DMS 273 treated with DMSO at 0.1 percent for 48 hours (cell line): ENCODE data around the gene STON2.
"Not testable (repeated sequence)": the region's sequence is repeated elsewhere in the genome, so short reads cannot be mapped to it uniquely, and the experiment has no call there.

Source experiments
- DNase-seq: peaks from one replicate; lab custom pipeline; 2025; lab: John Stamatoyannopoulos, UW

Gene STON2

GRCh38 chr14:81400202-81400678 lies at the start of gene STON2:
TSS of gene STON2 (minus strand) at chr14:81400324. CDS start at chr14:81398382, 1,942 bp downstream.
- peak; percentile 41 for DNase-seq

DNA sequence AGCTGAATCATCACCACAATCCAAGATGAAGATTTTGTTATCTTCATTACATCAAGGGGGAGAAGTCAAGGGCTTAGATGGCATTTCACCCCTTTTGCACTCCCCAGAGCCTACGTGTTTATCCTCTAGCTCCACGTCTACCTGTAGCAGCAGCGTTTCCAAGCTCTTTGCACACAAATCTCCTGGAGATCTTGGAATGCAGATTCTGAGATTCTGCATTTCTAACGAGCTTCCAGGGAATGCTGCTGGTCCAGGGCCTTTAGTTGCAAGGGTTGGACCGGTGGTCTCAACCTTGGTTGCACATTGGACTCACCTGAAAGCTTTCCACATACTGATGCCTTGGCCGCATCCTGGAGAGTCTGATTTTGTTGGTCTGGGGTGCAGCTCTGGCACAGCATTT lies 49.5 kb upstream of the STON2 start:
- no peak for DNase-seq

DNA sequence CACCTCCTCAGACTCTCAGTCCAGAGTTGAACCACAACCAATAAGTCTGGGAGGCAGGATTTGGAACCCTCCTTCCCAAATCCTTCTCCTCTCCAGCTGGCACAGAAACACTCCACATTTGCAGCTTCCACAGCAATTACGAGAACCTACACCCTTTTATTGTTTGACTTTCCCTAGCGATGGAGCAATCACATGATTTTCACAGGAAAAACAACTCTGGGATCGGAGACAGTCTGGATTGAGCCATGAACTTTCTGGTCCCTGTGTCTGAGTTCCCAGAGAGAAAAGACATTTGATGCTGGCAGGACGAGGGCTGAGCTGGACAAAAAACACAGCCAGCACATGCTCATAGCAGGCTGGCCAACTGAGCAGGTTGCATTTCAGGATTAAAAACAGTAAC lies 49.0 kb upstream of the STON2 start:
- DNase-seq: no peak

GRCh38 chr14:81447021-81447764 lies 47.1 kb upstream of the STON2 start:
- DNase-seq: no peak

- DNase-seq: no peak
These were observed 46.3 kb upstream of the STON2 start for GRCh38 chr14:81446279-81447007.

DNA sequence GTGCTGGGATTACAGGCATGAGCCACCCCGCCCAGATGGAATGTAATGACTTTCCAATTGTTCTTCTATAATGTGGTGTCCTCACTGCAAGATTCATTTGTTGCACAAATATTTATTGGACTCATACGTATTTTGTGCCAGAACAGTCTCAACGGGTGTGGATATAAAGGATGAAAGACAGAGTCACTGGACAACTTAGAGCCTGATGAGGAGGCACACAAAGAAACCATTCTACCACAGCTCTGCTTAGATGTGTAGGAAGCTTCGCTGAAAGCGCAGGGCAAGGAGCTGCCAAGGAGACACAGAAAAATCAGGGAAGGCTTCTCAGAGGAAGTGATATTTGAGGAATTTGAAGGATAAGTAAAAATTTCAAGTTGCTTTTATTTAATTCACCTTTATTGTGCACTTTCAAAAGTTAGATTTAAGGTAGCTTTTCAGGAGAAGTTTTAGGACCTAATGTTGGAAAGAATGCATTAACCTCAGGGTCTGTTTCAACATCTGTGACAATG lies 41.6 kb upstream of the STON2 start:
- no peak for DNase-seq

GRCh38 chr14:81440041-81440440 lies 39.9 kb upstream of the STON2 start:
- no peak for DNase-seq

GRCh38 chr14:81437244-81437643 lies 37.1 kb upstream of the STON2 start:
- no peak for DNase-seq

GRCh38 chr14:81436296-81437138 lies 36.4 kb upstream of the STON2 start:
- DNase-seq: peak; percentile 64

DNA sequence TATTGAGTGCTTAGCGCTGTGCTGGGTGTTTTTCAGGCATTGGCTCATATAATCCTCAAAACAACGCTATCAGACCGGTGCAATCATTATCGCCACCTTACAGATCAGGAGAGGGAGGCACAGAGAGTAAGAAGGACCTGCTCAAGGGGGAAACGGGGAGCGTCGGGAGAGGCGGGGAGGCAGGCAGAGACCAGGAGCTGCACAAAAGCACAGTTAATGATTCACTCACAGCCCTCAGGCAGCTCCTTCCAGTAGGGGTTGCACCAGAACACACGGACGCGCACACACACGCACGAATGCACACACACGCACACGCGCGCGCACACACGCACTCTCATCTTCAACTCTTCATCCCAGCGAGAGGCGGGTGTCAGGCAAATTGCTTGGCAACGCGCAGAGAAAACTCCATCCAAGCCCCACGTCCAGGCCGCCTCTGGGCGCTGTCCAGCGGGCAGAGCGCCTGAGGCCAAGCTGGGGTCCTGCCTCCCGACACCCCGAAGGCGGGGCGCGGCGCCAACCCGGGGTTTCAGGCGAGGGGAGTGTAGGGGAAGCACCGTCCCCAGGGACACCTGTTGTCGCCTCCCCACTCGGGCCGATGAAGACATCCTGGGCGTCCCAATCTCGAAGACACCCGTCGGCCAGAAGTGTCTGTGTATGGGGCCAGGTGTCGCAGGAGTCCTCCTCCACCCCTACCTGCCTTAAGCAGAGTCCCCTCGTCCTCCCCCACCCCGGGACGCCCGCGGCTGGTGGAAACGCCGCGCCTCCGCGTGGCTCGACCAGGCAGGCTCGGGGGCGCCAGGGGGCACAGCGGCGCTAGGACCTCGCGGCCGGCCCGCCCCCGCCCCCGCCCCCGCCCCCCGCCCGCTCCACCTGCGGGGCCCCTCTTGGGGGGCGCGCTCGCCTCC lies 35.5 kb upstream of the STON2 start:
- peak; percentile 36 for DNase-seq

DNA sequence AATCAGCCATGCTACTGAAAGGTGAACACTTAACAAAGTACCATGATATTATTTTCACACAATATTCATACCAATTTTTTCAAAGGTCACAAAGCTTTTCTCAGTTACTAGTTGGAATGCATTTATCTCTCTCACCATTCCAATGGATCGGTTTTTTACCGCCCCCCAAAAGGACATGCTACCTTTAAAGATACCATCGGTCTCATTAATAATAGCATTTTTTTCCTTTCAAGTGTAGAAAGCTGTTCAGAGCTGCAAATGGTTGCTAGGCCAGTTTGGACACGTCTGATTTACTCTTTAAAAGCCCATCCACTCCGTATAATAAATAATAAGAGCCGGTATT lies 34.9 kb upstream of the STON2 start:
- no peak for DNase-seq

DNA sequence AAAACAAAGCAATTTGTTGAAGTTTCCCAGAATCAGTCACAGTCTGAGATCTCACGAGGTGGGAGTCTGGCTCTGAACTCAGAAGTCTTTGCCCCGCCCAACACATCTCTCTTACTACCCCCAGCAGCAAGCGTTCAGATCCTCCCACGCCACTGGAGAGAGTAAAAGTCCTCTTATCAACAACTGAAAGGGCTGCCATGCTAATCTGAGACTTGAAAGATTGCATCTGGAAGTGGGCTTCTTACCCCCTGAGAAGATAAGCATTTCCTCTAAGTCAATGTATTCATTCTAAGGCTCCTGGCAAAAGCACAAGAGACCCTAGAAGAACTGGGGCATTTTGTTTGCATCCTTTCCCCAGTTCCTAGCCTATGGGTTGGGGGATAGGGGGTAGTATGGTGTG lies 34.1 kb upstream of the STON2 start:
- no peak for DNase-seq

GRCh38 chr14:81433378-81433777 lies 33.3 kb upstream of the STON2 start:
- DNase-seq: no peak

DNA sequence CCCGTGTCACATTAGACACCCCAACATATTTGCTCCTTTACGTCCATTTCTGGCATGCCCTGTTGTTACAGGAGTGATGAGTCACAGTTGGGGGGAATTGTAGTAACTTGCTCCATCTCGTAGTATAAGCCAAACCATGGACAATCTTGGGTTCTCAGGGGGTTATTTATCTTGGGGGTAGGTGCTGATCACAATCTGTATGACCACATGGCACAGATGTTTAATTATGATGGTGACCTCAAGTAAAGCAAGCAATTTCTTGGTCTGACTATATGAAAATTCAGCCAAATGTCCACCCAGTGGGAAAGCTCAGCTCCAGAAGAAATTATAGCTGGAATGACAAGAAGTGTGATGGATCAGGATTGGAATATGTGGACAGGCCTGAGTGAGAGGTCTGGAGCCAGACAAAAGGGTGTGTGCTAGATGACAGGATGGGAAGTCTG lies 32.1 kb upstream of the STON2 start:
- DNase-seq: peak; percentile 30

DNA sequence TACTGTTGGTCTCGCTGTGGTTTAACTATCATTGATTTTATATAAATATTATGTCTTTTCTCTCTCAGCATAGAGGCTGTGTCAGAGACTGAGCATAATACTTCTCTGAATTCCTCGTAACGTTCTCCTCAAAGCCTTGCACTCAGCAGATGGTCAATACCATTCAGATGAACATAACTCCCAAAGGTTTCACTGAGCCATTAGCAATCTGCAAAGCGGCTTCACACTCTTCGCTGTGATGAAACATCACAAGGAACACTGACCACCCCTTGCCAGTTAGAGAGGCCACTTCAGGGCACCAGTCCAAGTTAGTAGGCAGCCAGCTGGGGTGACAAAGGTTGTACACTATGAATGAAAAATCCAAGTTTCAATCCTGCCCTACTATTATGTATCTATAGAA lies 30.1 kb upstream of the STON2 start:
- DNase-seq: no peak

- not testable (repeated sequence) for DNase-seq
These were observed 29.6 kb upstream of the STON2 start for GRCh38 chr14:81429749-81430148.

DNA sequence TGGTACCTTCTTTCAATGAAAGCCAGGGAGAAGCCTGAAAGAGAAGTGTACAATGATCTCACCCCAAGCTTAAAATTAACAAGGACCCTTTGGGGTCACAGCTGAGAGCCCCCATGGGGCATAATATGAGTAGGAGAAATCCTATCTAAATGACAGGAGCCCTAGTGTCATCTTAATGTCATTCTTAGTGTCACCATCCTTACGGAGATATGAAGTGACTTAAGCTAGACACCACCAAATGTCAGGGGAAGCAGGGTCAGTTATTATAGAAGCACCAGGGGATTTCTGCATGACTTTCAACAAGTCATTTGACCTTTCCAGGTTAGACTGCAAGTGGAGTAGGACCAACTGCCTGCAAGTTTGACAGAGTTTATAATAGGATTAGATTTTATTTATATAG lies 28.9 kb upstream of the STON2 start:
- DNase-seq: no peak

GRCh38 chr14:81427348-81428058 lies 27.4 kb upstream of the STON2 start:
- no peak for DNase-seq

DNA sequence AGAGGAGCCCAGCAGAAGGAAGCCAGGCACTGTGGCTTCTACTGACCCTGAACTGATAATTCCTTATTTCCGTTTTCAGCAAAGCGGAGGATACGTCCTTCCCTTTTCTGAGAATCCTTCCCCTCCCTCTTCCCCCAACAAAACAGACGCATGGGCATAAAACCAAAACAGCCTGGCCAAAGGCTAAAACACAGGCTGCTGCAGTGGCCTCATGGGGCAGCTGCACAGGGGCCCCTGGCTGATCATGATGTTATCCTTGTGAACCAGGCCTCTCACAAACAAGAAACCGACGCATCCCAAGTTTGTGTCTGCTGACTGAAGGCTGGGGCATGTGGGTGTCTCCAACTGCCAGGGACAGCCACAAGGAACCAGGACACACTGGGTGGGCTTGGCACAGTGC lies 23.4 kb upstream of the STON2 start:
- no peak for DNase-seq

- DNase-seq: no peak
These were observed 18.1 kb upstream of the STON2 start for GRCh38 chr14:81418057-81418790.
